Breast epithelium (tissue), 4 donors: ENCODE measurements around the gene TLE1. TPM values are rescaled to one million over a fixed set of nuclear protein-coding genes. Genes with fewer than 3 reads are reported as not detected.

Experiments used
- DNase-seq, 2 donors: peaks; one replicate each; pipeline ENCODE4 v3.0.0-alpha.2; 2019; ENCODE audit warnings: low spot score in 2 of 2
- H3K27ac ChIP-seq, 2 donors: fragments of 200-600 bp; sonication (generic) in 1 of 2; one replicate each; pipeline ENCODE4 v1.5.1; 2016 to 2019; ENCODE audit warnings: mild to moderate bottlenecking in 1 of 2
- H3K27me3 ChIP-seq, 2 donors: fragments of 200-600 bp; sonication (generic) in 1 of 2; one replicate each; pipeline versions ENCODE4 v1.5.1 to v1.6.0; 2017 to 2019; ENCODE audit warnings: control low read depth in 1 of 2, mild to moderate bottlenecking in 1 of 2
- H3K36me3 ChIP-seq: fragments of 200-600 bp; one replicate; pipeline ENCODE4 v1.5.1; 2019
- H3K4me1 ChIP-seq, 2 donors: fragments of 200-600 bp; sonication (generic); one replicate each; pipeline ENCODE4 v1.5.1; 2016 to 2019; ENCODE audit warnings: control low read depth in 1 of 2
- H3K4me3 ChIP-seq, 3 donors: fragments of 200-600 bp; sonication (generic); 1 replicate in 2 of 3; 2 replicates in 1 of 3; pipeline ENCODE4 v1.5.1; 2016 to 2019; ENCODE audit warnings: mild to moderate bottlenecking in 3 of 3, moderate library complexity in 2 of 3
- H3K9me3 ChIP-seq, 2 donors: fragments of 200-600 bp; sonication (generic) in 1 of 2; one replicate each; pipeline ENCODE4 v1.5.1; 2016 to 2019; ENCODE audit warnings: control low read depth in 1 of 2
- CTCF ChIP-seq, 3 donors: fragments of 450-650 bp; IDR thresholded peaks; one replicate each; pipeline ENCODE4 v1.5.1; 2016 to 2017; ENCODE audit warnings: antibody characterized with exemption in 3 of 3, mild to moderate bottlenecking in 3 of 3, moderate library complexity in 3 of 3
- POLR2A ChIP-seq: fragments of 450-650 bp; IDR thresholded peaks from one replicate; pipeline ENCODE4 v1.6.1; 2016; ENCODE audit warnings: antibody characterized with exemption, mild to moderate bottlenecking, moderate library complexity
- POLR2AphosphoS5 ChIP-seq, 3 donors: sonication (generic); formaldehyde crosslinking; IDR thresholded peaks; one replicate each; pipeline ENCODE4 v1.6.1; 2017; ENCODE audit warnings: antibody characterized with exemption in 3 of 3
- intact Hi-C: fragments of 100-400 bp; cut with DNase I; formaldehyde crosslinking; loops from one replicate; pipeline ENCODE4 v1.15.1; 2023; ENCODE audit warnings: low total_unique reads
- total RNA-seq, 3 donors: library from RNA; depleted of rRNA; stranded (reverse); fragments of >200 nt; gene quantifications; one replicate each; pipeline ENCODE4 v1.1.0, GENCODE V29; 2016

The TLE1 gene
- total RNA-seq, 3 donors from 2014 or later: 41.1 to 52.1 (median 47.4) TPM

DNA sequence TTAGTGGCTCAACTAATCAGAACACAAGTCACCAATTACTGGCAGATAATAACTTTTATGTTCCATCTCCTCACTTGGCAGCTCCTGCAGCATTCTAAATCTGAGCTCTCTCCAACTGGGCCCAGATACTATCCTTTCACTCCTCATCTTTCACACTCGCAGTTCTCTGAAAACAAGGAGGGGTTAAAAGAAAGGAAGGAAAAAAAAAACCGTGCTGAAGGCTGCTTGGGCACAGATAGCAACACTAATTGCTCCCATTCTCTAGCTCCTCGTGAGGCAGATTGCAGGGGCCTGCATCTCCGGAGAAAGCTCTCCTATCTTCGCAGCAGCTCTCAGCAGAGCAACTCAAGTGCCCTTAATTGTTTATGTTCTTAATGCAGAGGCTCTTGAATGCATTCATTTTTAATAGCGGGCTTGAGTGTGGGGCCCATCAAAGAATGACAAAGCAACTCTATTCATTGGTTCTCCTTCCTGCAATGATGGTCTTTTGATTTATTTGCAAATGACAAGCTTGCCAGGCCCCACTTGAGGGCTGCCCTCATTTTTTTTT lies 23.9 kb downstream of the TLE1 start:
- no peak for DNase-seq
- no peak for TF ChIP-seq POLR2A
- no peak for TF ChIP-seq CTCF (IDR thresholded peaks at IDR 0.05)
- TF ChIP-seq POLR2AphosphoS5 (IDR thresholded peaks at IDR 0.05): no peak
- Histone ChIP-seq H3K4me1 (no peaks in the 10 kb centered on the region), H3K4me3 (no peak overlapping the region), H3K27ac (no peak overlapping the region), H3K27me3 (no peaks in the 10 kb centered on the region), H3K9me3 (no peaks in the 10 kb centered on the region), H3K36me3 (no peaks in the 10 kb centered on the region)
- intact Hi-C loops: no loop called here

DNA sequence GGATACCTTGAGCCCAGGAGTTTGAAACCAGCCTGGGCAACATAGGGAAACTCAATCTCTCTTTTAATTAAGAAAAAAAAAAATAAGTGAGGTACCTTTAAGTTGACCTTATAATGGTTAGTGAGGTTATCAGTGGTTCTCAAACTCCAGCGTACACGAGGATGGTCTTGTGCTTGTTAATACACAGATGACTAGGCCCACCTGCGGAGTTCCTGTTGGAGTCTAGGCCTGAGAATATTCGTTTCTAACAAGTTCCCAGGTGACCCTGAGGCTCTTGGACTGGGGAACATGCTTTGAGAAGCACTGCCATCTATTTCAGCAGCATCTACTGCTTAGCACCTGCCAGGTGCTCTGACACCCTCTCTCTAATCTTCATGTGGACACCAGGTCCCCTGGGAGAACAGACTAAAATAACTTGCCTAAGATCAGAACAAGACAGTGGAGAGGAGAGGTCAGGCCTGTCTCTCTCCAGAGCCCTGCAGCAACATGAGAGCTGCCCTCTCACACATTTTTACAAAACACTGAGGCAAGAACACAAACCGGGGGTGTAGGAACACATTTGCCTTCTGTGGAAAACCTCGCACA lies 24.6 kb downstream of the TLE1 start:
- TF ChIP-seq POLR2A: no peak
- TF ChIP-seq POLR2AphosphoS5 (IDR thresholded peaks at IDR 0.05): no peak
- TF ChIP-seq CTCF (IDR thresholded peaks at IDR 0.05): no peak
- Histone ChIP-seq H3K36me3 (no peaks in the 10 kb centered on the region), H3K27me3 (no peaks in the 10 kb centered on the region), H3K4me1 (no peaks in the 10 kb centered on the region), H3K4me3 (no peak overlapping the region), H3K27ac (no peak overlapping the region), H3K9me3 (no peaks in the 10 kb centered on the region)
- no peak for DNase-seq
- intact Hi-C loops: no loop called here

DNA sequence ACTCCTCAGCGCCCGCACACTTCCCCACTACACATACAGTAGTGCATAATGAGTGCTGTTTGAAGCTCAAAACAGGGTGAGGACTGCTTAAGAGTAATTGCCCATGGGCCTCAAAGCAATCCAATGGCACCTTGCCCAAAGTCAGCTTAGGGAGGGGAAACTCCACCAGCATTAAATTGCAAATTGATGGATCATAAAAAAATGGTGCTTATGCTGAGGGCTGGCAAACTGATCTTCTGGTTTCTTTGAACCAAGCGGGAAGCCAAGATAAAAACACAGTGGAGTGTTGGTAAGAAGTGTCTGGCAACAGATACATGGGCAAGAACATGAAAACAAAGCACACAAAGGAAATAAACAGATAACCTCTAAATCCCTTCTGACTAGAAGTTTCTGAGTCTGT lies 28.0 kb downstream of the TLE1 start:
- intact Hi-C loops: no loop called here
- Histone ChIP-seq H3K9me3 (no peaks in the 10 kb centered on the region), H3K27ac (no peak overlapping the region), H3K4me3 (no peak overlapping the region), H3K27me3 (no peaks in the 10 kb centered on the region), H3K4me1 (no peaks in the 10 kb centered on the region), H3K36me3 (no peaks in the 10 kb centered on the region)
- DNase-seq: no peak
- no peak for TF ChIP-seq POLR2A
- no peak for TF ChIP-seq POLR2AphosphoS5 (IDR thresholded peaks at IDR 0.05)
- no peak for TF ChIP-seq CTCF (IDR thresholded peaks at IDR 0.05)

GRCh38 chr9:81656871-81657337 lies 32.4 kb downstream of the TLE1 start:
- H3K4me3 ChIP-seq: no peak overlapping the region
- H3K9me3 ChIP-seq: no peaks in the 10 kb centered on the region
- H3K4me1 ChIP-seq: no peaks in the 10 kb centered on the region
- H3K27me3 ChIP-seq: no peaks in the 10 kb centered on the region
- no peaks in the 10 kb centered on the region for H3K36me3 ChIP-seq
- TF ChIP-seq POLR2A (no peak), POLR2AphosphoS5 (IDR thresholded peaks at IDR 0.05) (no peak), CTCF (IDR thresholded peaks at IDR 0.05) (no peak)
- no peak for DNase-seq
- H3K27ac ChIP-seq: no peak overlapping the region
- intact Hi-C loops: loop anchor here (2.0 kb wide), 1 partner anchor 30 kb away; no protein-coding TSS in a partner anchor

DNA sequence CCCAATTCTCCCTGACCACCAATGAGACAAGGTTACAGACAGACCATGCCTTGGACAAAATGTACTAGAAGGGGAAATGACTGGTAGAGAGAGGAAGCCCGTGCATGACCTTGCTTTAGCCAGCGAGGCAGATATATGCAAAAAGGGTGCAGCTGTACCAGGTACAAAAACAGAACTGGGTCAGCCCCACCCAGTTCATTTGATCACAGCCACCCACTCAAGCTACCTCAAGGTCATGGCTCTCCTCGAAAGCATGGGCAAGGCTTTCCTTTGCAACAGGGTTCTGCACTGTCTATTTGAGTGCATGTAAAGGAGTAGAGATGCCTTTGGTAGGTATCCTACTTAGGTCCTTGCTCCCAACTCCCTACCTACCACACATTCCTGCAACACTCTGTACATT lies 33.3 kb downstream of the TLE1 start:
- DNase-seq: no peak
- no peaks in the 10 kb centered on the region for H3K27me3 ChIP-seq
- H3K36me3 ChIP-seq: no peaks in the 10 kb centered on the region
- H3K4me1 ChIP-seq: no peaks in the 10 kb centered on the region
- no peak overlapping the region for H3K4me3 ChIP-seq
- TF ChIP-seq POLR2A (no peak), CTCF (IDR thresholded peaks at IDR 0.05) (no peak), POLR2AphosphoS5 (IDR thresholded peaks at IDR 0.05) (no peak)
- intact Hi-C loops: loop anchor here (2.0 kb wide), 1 partner anchor 29 kb away; no protein-coding TSS in a partner anchor
- no peak overlapping the region for H3K27ac ChIP-seq
- H3K9me3 ChIP-seq: no peaks in the 10 kb centered on the region
